HepG2 (cell line): ENCODE data around the gene PSMC1. TPM values are rescaled to one million over a fixed set of nuclear protein-coding genes. Genes with fewer than 3 reads are reported as not detected.

Experiments used
- ATAC-seq: fragments of 200-7000 bp; cut with Tn5 transposase; 3 replicates; pipeline ENCODE4 v1.9.1; 2020; ENCODE audit warnings: mild to moderate bottlenecking, moderate library complexity
- BruUV-seq: library from RNA; stranded (reverse); fragments of 400-500 nt; replicated peaks from 2 replicates; lab custom pipeline; 2021; lab: Mats Ljungman, UMichigan
- CTCF ChIA-PET: fragments of 300-600 bp; formaldehyde crosslinking; extraction: SDS; loops from one replicate; lab custom pipeline; 2021; ENCODE audit warnings: low total read pairs, inconsistent platforms, low intra/inter-chr PET ratio; lab: Yijun Ruan, JAX
- POLR2A ChIA-PET: fragments of 350-600 bp; sonication (Branson Sonifier 250); formaldehyde crosslinking; loops from one replicate; lab custom pipeline; 2020; ENCODE audit warnings: antibody characterized with exemption, inconsistent platforms; lab: Yijun Ruan, JAX
- DNase-seq: peaks from one replicate; pipeline ENCODE4 v3.0.0-alpha.2; 2015; ENCODE audit warnings: low spot score
- FAIRE-seq: peaks from 3 replicates; lab custom pipeline; 2011; peaks lifted over from hg19 to GRCh38; lab: Jason Lieb, UNC
- H2AFZ ChIP-seq: one replicate; pipeline ENCODE4 v1.6.1; 2011; ENCODE audit warnings: low read length, inconsistent platforms
- H3K27ac ChIP-seq: fragments of 300-600 bp; 3 replicates; pipeline ENCODE4 v1.8.0; 2011; ENCODE audit warnings: mixed run types, mild to moderate bottlenecking, mixed read lengths, low read length, inconsistent platforms; ENCODE audit not compliant: insufficient read depth; ENCODE audit errors: extremely low read length
- H3K27me3 ChIP-seq, 2 experiments: fragments of 200-600 bp in 1 of 2; 2 replicates in 1 of 2; 3 replicates in 1 of 2; pipeline versions ENCODE4 v1.6.0 to v1.8.0; 2011; ENCODE audit warnings: low read length in 2 of 2, mild to moderate bottlenecking in 2 of 2, moderate library complexity in 2 of 2, inconsistent platforms in 1 of 2; ENCODE audit not compliant: insufficient read depth in 2 of 2, control insufficient read depth in 1 of 2
- H3K36me3 ChIP-seq, 2 experiments: fragments of 200-600 bp in 1 of 2; replicated peaks in 1 of 2; 2 replicates in 1 of 2; 3 replicates in 1 of 2; pipeline versions ENCODE4 v1.5.1 to v1.8.0; 2011; ENCODE audit warnings: low read length in 2 of 2, inconsistent platforms in 1 of 2; ENCODE audit not compliant: insufficient read depth in 2 of 2, control insufficient read depth in 1 of 2
- H3K4me1 ChIP-seq: 2 replicates; pipeline ENCODE4 v1.5.1; 2012; ENCODE audit warnings: low read length, inconsistent platforms; ENCODE audit not compliant: insufficient read depth
- H3K4me2 ChIP-seq: 2 replicates; pipeline ENCODE4 v1.6.0; 2011; ENCODE audit warnings: low read depth, low read length, inconsistent platforms
- H3K4me3 ChIP-seq, 3 experiments: fragments of 200-600 bp in 1 of 3; sonication (generic), shearing (Covaris generic) in 1 of 3; replicated peaks in 1 of 3; 2 replicates each; pipeline ENCODE4 v1.5.1; 2011 to 2016; ENCODE audit warnings: low read length in 3 of 3, inconsistent platforms in 2 of 3, low read depth in 2 of 3, mild to moderate bottlenecking in 2 of 3, control low read depth in 1 of 3, mixed read lengths in 1 of 3; ENCODE audit not compliant: insufficient read depth in 1 of 3
- H3K79me2 ChIP-seq: one replicate; pipeline ENCODE4 v1.6.1; 2011; ENCODE audit warnings: low read length, inconsistent platforms; ENCODE audit not compliant: insufficient read depth
- H3K9ac ChIP-seq: 2 replicates; pipeline ENCODE4 v1.6.0; 2011; ENCODE audit warnings: mild to moderate bottlenecking, low read depth, low read length, inconsistent platforms; ENCODE audit not compliant: insufficient read depth
- H3K9me3 ChIP-seq: 2 replicates; pipeline ENCODE4 v1.5.1; 2012; ENCODE audit warnings: mild to moderate bottlenecking, low read length
- H4K20me1 ChIP-seq: 2 replicates; pipeline ENCODE4 v1.6.0; 2011; ENCODE audit warnings: inconsistent platforms, mild to moderate bottlenecking, low read length, moderate library complexity; ENCODE audit not compliant: insufficient read depth
- PAWR ChIP-seq: sonication (generic); formaldehyde crosslinking; IDR thresholded peaks from 2 replicates; pipeline ENCODE4 v1.4.0; 2020; ENCODE audit warnings: missing genetic modification reagents, mild to moderate bottlenecking, borderline replicate concordance
- ZNF7 ChIP-seq: IDR thresholded peaks from 2 replicates; pipeline ENCODE4 v1.6.1; 2016; ENCODE audit warnings: missing biosample characterization, missing genetic modification reagents
- ZNF839 ChIP-seq: sonication (generic); formaldehyde crosslinking; IDR thresholded peaks from 2 replicates; pipeline ENCODE4 v1.4.0; 2020; ENCODE audit warnings: missing genetic modification reagents, mild to moderate bottlenecking, borderline replicate concordance
- in situ Hi-C: cut with HindIII; loops from 2 replicates; pipeline ENCODE4 v1.10.0; 2017; ENCODE audit warnings: low pct_unique_long_range_greater_than_20kb; ENCODE audit not compliant: extremely low pct_ligation_motif_present
- intact Hi-C: fragments of 100-400 bp; cut with micrococcal nuclease; formaldehyde crosslinking; loops from one replicate; pipeline ENCODE4 v1.10.0; 2022; ENCODE audit not compliant: unreplicated experiment
- polyA plus RNA-seq, 8 experiments: library from polyadenylated mRNA; depleted of rRNA in 3 of 8; stranded (reverse) in 7 of 8; unstranded in 1 of 8; fragments of >200 nt; fragmentation: Illumina TruSeq in 4 of 8; extraction: Trizol in 4 of 8; gene quantifications; 2 replicates each; pipeline versions ENCODE4 v1.2.1 to v1.2.3, GENCODE V29; 2011 to 2016; ENCODE audit warnings: low read depth in 4 of 8, missing spikeins in 1 of 8, mixed read lengths in 1 of 8; ENCODE audit not compliant: insufficient read depth in 1 of 8
- total RNA-seq, 5 experiments: library from RNA; depleted of rRNA; stranded (reverse); fragments of >200 nt; fragmentation: Illumina TruSeq; extraction: Trizol; gene quantifications; 2 replicates each; pipeline ENCODE4 v1.2.3, GENCODE V29; 2016; ENCODE audit warnings: low read depth in 1 of 5
- TF ChIP-seq, protein P1 (sequence below): sonication (generic); formaldehyde crosslinking; IDR thresholded peaks from 2 replicates; pipeline ENCODE4 v1.4.0; 2020; ENCODE audit warnings: mild to moderate bottlenecking, missing genetic modification reagents, borderline replicate concordance
- TF ChIP-seq, protein P2 (sequence below): sonication (generic); formaldehyde crosslinking; IDR thresholded peaks from 2 replicates; pipeline ENCODE4 v1.4.0; 2020; ENCODE audit warnings: mild to moderate bottlenecking, missing genetic modification reagents

PSMC1 gene
- total and polyA plus RNA-seq, 2 of the 13 experiments (the other 11 are each of a cell fraction or from before 2014, with no cell fraction given), result 48.6 to 167 TPM

DNA sequence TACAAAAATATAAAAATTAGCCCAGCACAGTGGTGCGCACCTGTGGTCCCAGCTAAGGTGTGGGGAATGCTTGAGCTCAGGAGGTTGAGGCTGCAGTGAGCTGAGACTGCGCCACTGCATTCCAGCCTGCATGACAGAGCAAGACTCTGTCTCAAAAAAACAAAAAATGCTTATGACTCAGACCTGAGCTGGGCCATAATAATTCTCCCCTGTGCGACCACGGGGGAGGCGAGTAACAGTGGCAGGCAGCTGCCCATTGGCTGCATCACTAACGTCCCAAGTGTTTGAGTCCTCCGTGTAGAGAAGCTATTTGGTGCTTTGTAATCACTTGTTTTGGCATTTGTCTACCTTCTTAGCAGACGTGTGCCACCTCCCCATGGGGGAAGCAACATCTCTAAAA lies 24.9 kb downstream of the PSMC1 start (continued):
- TF ChIP-seq, protein P1, sequence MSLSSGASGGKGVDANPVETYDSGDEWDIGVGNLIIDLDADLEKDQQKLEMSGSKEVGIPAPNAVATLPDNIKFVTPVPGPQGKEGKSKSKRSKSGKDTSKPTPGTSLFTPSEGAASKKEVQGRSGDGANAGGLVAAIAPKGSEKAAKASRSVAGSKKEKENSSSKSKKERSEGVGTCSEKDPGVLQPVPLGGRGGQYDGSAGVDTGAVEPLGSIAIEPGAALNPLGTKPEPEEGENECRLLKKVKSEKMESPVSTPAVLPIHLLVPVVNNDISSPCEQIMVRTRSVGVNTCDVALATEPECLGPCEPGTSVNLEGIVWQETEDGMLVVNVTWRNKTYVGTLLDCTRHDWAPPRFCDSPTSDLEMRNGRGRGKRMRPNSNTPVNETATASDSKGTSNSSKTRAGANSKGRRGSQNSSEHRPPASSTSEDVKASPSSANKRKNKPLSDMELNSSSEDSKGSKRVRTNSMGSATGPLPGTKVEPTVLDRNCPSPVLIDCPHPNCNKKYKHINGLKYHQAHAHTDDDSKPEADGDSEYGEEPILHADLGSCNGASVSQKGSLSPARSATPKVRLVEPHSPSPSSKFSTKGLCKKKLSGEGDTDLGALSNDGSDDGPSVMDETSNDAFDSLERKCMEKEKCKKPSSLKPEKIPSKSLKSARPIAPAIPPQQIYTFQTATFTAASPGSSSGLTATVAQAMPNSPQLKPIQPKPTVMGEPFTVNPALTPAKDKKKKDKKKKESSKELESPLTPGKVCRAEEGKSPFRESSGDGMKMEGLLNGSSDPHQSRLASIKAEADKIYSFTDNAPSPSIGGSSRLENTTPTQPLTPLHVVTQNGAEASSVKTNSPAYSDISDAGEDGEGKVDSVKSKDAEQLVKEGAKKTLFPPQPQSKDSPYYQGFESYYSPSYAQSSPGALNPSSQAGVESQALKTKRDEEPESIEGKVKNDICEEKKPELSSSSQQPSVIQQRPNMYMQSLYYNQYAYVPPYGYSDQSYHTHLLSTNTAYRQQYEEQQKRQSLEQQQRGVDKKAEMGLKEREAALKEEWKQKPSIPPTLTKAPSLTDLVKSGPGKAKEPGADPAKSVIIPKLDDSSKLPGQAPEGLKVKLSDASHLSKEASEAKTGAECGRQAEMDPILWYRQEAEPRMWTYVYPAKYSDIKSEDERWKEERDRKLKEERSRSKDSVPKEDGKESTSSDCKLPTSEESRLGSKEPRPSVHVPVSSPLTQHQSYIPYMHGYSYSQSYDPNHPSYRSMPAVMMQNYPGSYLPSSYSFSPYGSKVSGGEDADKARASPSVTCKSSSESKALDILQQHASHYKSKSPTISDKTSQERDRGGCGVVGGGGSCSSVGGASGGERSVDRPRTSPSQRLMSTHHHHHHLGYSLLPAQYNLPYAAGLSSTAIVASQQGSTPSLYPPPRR (CRISPR knock-in tag), result no peak
- TF ChIP-seq PAWR (CRISPR knock-in tag) (no peak), ZNF7 (no peak)
- TF ChIP-seq, protein P2, sequence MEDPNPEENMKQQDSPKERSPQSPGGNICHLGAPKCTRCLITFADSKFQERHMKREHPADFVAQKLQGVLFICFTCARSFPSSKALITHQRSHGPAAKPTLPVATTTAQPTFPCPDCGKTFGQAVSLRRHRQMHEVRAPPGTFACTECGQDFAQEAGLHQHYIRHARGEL (CRISPR knock-in tag), result no peak
- TF ChIP-seq, all 625 proteins: peak for 0

DNA sequence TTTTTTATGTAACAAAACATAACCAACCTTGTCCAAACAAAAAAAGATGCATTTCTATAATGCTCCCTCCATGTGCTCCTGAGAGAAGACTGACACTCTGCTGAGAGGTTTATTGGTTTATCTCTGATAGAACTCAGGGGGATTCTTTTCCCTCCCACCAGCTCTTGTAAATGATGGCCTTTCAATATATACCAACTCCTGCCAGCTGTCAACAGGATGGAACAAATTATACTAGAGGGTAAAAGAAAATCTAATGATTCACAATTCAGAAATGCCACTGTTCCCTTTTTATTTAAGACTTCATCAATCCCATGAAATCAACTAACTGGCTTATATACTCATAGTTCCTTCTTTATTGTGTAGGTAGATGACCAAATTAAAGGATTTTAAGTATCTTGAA lies 25.4 kb downstream of the PSMC1 start:
- no peak overlapping the region for H2AFZ ChIP-seq
- ATAC-seq (no peak), FAIRE-seq (no peak), DNase-seq (no peak)
- no peak for TF ChIP-seq ZNF839
- ChIA-PET CTCF (no interaction called here), POLR2A (no interaction called here)
- H3K9me3 ChIP-seq, result no peaks in the 10 kb centered on the region
- H3K4me2 ChIP-seq, result no peak overlapping the region
- intact Hi-C loops, result no loop called here
- no TSS peak for BruUV-seq
- H3K27ac ChIP-seq, result no peak overlapping the region
- H3K4me3 ChIP-seq, result no peak overlapping the region
- H3K4me1 ChIP-seq, result no peaks in the 10 kb centered on the region
- H3K36me3 ChIP-seq, result peaks cover 7 to 38% of the 10 kb centered on the region in 2 experiments; a peak in 4 of 5 replicates
- in situ Hi-C loops, result no loop called here
- no peaks in the 10 kb centered on the region for H3K27me3 ChIP-seq
- H4K20me1 ChIP-seq, result no peaks in the 10 kb centered on the region
- H3K9ac ChIP-seq, result no peak overlapping the region
- no peaks in the 10 kb centered on the region for H3K79me2 ChIP-seq
